GM18511 (cell line): Measurements from ENCODE around the gene C22orf15.

Experiments used
- ATAC-seq: cut with Tn5 transposase; IDR thresholded peaks from one replicate; pipeline ENCODE4 v1.9.1; 2021; ENCODE audit warnings: mild to moderate bottlenecking, moderate library complexity; ENCODE audit not compliant: unreplicated experiment

The C22orf15 gene

DNA sequence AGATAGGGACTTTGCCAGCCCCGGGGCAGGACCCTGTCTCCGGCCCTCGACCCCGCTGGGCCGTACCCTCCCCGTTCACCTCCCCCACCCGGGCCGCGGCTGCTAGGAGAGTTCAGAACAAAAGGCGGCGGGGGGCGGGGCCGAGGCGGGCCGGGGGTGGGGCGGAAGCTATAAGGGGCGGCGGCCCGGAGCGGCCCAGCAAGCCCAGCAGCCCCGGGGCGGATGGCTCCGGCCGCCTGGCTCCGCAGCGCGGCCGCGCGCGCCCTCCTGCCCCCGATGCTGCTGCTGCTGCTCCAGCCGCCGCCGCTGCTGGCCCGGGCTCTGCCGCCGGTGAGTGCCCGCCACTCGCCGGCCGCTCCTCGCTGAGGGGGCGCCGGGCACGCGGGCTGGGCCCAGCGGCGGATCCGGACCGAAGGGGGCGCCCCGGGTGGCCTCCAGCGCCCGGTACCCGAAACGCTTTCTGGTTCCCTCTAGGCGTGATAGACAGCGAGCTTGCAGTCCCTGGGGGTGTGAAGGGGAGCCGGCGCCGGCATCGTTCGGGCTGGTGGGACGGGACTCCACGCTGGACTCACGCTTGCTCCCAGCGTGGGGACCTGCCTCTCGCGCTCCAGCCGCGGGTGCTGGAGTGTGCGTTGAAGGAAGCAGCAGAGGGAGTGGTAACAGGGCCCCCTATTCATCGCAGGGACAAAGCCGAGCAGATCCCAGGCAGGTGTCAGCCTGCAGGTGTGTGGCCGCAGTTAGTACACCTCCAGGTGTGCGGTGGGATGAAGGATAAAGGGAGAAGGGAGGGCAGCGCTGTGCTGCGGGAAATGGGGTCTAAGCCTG, 10.1 kb downstream of the C22orf15 start, which contains the start of gene MMP11:
TSS of gene MMP11 (plus strand) at position 201 of the 825 bp plus-strand sequence. CDS start at position 223, 22 bp downstream.
- no peak for ATAC-seq

DNA sequence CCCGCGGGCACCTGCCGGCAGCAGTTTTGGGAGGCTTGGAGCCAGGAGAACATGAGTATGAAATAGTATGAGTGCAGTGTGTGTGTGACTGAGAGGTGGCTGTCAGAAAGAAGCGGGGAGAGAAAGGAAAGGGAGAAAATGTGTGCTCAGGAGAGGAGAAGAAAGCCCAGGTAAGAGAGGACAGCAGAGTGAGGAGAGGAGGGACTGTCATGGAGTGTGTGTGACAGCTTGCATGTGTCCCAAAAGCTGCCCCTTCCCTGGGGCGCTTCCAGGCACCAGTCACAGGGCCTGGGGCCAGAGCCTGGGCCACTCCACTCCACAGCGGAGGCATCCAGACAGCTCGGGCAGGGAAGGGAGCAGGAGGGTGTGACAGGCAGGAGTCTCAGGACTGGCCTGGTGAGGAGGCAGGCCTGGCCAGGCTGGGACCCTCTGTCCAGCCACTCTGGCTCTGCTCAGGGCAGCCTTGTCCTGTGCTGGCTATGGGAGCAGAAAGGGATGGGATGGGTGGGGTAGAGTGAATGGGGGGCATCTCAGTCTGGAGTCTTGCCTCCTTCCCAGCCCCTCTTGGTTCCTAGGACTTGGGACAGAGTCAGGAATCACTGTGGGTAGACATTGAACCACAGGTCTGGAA, 10.8 kb downstream of the C22orf15 start:
- ATAC-seq, result no peak

DNA sequence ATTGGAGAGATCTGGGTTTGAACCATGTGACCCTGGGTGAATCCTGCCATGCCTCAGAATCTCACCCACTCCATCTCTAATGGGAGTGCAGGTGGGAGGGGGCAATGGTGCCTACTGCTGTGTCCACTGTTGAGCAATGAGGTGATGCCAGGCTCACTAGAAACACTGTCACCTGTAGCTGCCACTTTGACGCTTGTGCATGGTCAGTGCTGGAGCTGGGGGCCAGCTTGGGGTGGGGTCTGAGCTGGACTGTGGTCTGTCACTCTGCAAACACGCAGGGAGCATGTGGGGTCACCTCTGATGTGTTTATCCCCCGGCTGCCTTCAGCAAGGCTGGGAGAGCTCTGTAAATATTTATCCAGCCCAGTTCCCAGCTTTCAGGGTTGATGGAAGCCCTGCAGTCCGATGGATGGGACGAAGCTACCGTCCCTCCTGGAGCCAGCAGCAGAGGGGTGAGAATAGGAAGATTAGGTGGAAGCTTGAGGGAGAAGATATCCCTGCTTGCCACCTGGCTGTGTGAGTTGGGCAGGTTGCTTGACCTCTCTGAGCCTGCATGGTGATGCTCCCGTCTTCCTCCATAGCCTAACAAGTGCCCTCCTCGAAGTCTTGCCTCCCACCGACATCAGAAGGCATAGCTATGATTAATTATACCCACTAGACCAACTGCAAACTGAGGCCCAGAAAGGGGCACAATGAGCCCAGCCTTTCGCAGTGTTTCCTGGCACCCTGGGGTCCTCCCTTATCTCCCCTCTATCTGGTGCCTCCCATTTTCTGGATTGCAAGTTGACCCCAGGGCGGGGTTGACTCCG, 11.5 kb downstream of the C22orf15 start:
- ATAC-seq, result no peak

DNA sequence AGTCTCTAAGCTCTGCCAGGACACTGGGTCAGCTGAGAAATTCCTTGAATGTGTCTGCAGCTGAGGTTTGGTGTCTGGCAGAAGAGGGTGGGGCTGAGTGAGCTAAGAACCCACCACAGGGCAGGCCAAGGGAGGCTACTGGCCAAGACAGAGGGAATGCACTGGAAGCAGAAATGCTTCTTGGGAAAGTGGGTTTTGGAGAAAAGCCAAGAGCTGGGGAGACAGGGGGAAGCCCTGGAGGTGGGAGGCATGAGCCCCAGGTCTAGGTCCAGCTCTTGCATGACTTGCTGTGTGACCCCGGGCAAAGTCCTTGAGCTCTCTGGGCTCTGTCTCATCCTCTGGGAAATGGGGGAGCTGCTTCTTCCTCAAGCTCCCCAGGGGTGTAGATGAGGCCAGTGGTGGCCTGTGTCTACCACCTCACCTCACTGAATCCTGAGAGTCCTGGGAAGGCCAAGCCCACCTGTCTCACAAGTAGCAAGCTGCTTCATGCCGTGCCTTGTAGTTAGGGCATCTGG, 12.2 kb downstream of the C22orf15 start:
- no peak for ATAC-seq

DNA sequence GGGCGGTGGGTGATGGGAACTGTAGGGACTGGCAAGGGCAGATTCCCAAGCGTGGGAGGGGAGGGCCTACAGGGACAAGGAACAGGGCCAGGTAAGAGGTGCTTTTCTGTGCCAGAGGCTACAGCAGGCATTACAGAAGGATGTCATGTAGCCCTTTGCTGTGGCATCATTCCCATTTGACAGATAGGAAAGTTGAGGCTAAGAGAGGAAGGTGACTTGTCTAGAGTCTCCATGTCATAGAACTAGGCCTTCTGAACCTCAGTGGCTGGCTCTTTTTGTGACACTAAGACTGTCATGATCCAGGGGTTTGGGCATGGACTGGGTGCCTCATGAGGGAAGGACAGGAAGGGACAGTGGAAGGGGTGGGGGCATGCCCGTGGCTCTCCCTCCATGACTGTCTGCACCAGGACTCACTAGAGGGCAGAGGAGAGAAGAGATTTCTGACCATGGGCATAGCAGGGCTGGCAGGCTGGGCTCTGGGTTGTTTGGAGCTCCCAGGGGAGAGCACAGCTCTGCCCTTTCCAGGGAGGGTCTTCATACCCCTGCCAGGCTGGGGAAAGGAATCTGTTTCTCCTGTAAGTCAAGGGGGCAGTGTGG, 13.1 kb downstream of the C22orf15 start:
- ATAC-seq, result no peak

DNA sequence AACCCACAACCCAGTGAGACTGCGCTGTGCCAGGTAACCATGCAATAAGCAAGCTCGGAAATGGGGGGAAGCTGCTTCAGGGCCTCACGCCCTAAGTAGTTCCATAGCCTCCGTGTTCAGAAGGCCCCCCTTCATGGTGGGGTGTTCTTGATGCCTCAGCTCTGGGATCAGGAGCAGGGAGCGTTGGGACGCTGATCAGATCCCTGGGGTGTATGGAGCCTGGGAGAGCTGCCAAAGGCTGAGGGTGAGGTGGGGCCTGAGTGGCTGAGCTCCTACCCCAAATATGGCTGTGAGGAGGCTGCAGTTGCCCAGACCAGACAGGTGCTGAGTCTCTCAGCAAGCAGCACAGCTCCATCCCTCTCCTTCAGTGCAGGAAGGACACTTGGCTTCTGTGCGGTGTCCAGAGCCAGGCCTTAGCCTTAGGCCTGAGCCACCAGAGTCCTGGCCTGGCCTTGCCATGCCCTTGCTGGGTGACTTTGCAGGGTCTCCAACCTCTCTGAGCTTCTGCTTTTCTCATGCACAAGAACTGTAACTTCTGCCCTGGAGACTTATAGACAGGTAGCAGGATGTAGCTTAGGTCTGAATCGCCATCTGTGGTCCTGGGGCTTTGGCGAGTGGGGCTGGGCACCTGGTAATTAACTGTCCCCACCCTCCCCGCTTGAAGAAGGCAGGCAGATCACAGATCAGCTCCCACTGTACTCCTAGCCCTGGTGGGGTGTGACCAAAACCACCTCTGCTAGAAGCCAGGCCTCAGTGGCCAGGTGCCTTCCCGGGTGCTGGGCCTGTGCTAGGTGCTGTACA, 15.2 kb downstream of the C22orf15 start:
- no peak for ATAC-seq

DNA sequence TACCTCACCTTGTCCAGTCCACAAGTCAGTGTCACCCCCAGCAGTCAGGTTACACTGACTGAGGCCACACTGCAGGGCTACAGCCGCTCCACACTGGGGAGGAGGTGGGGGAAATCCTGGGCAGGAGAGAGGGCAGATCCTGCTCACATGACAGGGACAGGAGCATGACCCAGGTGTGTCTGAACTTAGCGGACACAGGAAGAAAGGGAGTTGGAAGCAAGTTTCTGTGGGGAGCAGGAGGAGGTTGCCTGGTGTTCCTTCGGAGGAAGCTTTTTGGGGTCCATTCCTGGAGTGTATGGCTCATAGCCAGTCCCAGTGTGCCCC, 15.7 kb downstream of the C22orf15 start:
- no peak for ATAC-seq

DNA sequence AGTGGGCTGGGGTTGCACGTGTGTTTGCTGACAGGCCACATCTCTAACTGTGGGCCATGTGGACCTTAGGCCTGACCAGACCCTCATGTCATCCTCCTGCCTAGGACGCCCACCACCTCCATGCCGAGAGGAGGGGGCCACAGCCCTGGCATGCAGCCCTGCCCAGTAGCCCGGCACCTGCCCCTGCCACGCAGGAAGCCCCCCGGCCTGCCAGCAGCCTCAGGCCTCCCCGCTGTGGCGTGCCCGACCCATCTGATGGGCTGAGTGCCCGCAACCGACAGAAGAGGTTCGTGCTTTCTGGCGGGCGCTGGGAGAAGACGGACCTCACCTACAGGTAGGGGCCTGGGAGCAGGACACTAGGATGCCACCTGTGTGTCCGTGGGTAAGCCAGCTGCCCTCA, 16.3 kb downstream of the C22orf15 start:
- no peak for ATAC-seq

DNA sequence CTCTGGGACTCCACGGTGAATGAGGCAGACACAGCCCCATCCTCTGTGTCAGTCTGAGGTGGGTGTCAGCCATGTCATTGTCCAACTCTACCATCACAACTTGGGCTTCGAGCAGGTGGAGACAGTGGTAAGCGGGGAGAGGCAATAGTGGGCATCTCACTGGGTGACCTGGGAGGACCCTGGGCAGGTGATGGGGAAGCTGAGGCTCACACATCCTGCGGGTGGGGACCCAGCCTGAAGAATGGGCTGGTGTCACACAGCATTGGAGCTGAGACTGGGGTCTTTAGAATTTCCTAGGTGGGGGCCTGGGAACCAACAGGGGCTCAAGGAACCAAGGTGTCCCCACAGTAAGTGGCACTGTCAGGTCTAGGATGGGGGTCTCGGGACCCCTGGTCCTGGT, 16.9 kb downstream of the C22orf15 start:
- ATAC-seq, result no peak

DNA sequence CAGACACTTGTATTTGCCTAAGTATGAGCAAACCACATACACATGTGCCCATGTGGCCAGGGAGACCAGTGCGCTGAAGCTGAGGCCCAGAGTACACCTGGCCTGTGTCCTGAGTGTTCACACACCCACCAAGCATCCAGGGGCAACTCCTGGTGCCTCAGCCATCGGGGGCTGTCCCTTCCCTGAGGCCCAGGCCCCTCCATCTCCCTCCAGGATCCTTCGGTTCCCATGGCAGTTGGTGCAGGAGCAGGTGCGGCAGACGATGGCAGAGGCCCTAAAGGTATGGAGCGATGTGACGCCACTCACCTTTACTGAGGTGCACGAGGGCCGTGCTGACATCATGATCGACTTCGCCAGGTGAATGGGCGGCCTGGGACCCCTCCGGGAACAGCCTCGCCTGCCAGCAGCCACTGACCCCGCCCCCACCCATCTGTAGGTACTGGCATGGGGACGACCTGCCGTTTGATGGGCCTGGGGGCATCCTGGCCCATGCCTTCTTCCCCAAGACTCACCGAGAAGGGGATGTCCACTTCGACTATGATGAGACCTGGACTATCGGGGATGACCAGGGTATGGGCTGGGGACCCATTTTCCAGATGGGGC, 17.5 kb downstream of the C22orf15 start:
- no peak for ATAC-seq

DNA sequence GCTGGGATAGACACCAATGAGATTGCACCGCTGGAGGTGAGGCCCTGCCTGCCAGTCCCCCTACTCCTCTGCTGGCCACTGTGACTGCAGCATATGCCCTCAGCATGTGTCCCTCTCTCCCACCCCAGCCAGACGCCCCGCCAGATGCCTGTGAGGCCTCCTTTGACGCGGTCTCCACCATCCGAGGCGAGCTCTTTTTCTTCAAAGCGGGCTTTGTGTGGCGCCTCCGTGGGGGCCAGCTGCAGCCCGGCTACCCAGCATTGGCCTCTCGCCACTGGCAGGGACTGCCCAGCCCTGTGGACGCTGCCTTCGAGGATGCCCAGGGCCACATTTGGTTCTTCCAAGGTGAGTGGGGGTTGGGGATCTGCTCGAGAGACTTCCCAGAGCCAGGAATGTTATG, 18.3 kb downstream of the C22orf15 start:
- ATAC-seq, result no peak

DNA sequence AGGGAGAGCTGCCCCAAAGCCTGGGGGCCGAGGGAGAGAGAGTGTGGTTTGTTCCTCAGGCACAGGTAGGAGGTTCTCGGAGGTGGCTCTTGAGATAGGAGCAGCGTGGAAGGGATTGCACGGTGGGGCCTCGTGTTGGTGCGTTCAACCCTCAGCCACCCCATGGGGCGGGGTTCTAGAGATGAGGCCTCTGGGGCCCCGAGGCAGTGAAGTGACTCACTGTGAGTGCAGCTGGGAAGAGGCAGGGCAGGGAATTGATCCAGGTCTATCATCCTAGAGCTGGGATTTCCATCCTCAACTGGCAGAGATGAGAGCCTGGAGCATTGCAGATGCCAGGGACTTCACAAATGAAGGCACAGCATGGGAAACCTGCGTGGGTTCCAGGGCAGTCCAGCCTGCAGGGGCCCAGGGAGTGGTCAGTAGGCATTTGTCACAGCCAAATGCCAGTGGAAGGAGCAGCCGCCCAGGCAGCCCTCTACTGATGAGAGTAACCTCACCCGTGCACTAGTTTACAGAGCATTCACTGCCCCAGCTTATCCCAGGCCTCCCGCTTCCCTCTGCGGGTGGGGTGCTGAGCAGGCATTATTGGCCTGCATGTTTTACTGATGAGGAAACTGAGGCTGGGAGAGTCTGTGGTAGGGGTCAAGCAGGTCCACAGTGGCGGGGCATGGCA, 18.9 kb downstream of the C22orf15 start:
- no peak for ATAC-seq

DNA sequence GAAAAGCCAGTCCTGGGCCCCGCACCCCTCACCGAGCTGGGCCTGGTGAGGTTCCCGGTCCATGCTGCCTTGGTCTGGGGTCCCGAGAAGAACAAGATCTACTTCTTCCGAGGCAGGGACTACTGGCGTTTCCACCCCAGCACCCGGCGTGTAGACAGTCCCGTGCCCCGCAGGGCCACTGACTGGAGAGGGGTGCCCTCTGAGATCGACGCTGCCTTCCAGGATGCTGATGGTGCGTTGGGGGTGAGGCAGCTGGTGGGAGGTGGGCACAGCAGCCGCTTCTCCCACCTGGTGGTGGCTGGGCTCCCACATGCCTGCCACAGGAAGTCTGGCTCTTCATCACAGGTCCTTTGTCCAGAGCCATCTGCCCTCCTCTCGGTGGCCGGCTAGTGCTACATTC, 19.5 kb downstream of the C22orf15 start:
- no peak for ATAC-seq

DNA sequence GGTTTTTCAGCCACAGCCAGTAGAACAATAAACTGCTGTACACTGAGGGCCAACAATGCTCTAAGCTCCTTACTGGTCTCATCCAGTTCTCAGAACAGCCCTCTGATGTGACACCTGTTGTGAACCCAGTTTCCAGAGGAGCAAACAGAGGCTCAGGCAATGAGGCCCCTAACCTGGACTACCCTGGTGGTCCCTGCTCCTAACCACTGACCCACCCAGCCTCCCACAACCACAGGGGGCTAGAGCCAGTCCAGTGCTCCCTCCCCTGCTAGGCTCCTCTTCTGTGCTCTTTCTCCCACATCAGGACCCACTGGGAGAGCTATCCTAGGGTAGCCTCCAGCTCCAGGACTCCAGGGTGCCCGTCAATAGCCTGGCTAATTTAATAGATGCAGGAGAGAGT, 19.9 kb downstream of the C22orf15 start:
- ATAC-seq, result no peak

DNA sequence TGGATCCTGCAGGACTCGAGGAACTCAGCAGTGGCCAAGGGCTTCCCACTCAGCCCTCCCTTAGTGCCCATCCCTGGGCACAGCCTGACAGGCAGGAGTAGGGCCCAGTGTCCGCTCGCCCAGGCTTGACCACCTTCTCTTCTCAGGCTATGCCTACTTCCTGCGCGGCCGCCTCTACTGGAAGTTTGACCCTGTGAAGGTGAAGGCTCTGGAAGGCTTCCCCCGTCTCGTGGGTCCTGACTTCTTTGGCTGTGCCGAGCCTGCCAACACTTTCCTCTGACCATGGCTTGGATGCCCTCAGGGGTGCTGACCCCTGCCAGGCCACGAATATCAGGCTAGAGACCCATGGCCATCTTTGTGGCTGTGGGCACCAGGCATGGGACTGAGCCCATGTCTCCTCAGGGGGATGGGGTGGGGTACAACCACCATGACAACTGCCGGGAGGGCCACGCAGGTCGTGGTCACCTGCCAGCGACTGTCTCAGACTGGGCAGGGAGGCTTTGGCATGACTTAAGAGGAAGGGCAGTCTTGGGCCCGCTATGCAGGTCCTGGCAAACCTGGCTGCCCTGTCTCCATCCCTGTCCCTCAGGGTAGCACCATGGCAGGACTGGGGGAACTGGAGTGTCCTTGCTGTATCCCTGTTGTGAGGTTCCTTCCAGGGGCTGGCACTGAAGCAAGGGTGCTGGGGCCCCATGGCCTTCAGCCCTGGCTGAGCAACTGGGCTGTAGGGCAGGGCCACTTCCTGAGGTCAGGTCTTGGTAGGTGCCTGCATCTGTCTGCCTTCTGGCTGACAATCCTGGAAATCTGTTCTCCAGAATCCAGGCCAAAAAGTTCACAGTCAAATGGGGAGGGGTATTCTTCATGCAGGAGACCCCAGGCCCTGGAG, 20.7 kb downstream of the C22orf15 start:
- no peak for ATAC-seq

DNA sequence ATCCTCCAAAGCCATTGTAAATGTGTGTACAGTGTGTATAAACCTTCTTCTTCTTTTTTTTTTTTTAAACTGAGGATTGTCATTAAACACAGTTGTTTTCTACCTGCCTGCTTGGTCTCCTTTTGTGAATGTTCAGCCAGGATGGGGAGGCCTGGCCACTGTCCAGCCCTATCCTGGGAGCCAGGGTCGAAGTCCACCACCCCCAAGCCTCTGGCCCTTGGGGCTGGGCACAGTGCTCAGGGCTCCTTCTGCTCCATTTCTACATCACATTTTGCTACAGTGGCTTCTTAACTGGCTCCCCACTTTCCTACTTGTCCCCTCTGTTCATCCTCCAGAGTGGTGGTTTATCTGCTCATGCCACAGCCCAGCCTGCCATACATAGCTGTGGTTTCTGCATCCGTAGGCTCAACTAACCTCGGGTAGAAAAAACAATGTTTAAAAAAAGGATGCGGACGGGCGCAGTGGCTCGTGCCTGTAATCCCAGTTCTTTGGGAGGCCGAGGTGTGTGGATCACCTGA, 21.5 kb downstream of the C22orf15 start:
- no peak for ATAC-seq

DNA sequence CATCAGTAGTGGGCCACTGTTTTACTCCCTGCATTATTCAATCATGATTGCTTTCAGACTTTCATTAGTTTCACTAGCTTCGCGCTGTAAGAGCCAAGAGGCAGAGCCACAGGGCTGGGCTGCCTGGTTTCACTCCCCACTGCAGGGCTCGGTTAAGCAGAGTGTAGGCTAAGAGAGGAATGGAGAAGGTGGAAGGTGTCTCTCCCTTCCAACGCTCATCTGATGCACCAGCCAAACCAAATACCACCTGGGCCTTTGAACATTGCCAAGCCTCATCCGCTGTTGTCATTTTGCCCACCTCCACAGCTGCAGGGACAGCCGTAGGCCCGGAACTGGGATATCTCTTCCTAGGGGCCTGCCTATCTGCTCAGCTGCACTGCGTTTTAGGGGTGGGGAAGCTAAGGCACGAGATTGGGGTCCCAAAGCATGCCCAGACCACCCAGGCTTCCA, 23.5 kb downstream of the C22orf15 start:
- ATAC-seq, result no peak
